Kidney (tissue), 14 donors: ENCODE results near the gene CAPSL. TPM values are rescaled to one million over a fixed set of nuclear protein-coding genes. Genes with fewer than 3 reads are reported as not detected.

ENCODE experiments used
- DNase-seq, 5 donors: peaks; one replicate each; pipeline ENCODE4 v3.0.0-alpha.2; 2013 to 2020
- FAIRE-seq: peaks from 2 replicates; lab custom pipeline; 2012; peaks lifted over from hg19 to GRCh38; lab: Jason Lieb, UNC
- H3K27ac ChIP-seq, 2 donors: one replicate each; pipeline ENCODE4 v1.7.0; 2013; ENCODE audit warnings: low read depth in 2 of 2, low read length in 2 of 2, inconsistent platforms in 1 of 2
- H3K27me3 ChIP-seq: one replicate; pipeline ENCODE4 v1.7.1; 2013; ENCODE audit warnings: low read length, inconsistent platforms; ENCODE audit not compliant: control insufficient read depth, insufficient read depth
- H3K36me3 ChIP-seq, 3 donors: one replicate each; pipeline versions ENCODE4 v1.7.0 to v1.7.1; 2013; ENCODE audit warnings: low read length in 3 of 3, control low read depth in 1 of 3, inconsistent platforms in 1 of 3; ENCODE audit not compliant: insufficient read depth in 3 of 3, control insufficient read depth in 2 of 3
- H3K4me1 ChIP-seq, 3 donors: one replicate each; pipeline versions ENCODE4 v1.7.0 to v1.7.1; 2013; ENCODE audit warnings: low read length in 3 of 3, inconsistent platforms in 1 of 3, low read depth in 1 of 3; ENCODE audit not compliant: control insufficient read depth in 2 of 3, insufficient read depth in 2 of 3
- H3K4me3 ChIP-seq, 3 donors: one replicate each; pipeline versions ENCODE4 v1.7.0 to v1.8.1; 2013; ENCODE audit warnings: low read length in 3 of 3, control low read depth in 1 of 3, inconsistent platforms in 1 of 3
- H3K9ac ChIP-seq, 3 donors: one replicate each; pipeline versions ENCODE4 v1.7.0 to v1.7.1; 2013; ENCODE audit warnings: low read length in 3 of 3, control low read depth in 1 of 3, inconsistent platforms in 1 of 3
- H3K9me3 ChIP-seq, 3 donors: one replicate each; pipeline versions ENCODE4 v1.7.0 to v1.7.1; 2013; ENCODE audit warnings: low read length in 3 of 3, control low read depth in 1 of 3, inconsistent platforms in 1 of 3; ENCODE audit not compliant: control insufficient read depth in 2 of 3, insufficient read depth in 1 of 3
- intact Hi-C: fragments of 100-400 bp; cut with DNase I; formaldehyde crosslinking; loops from one replicate; pipeline ENCODE4 v1.11.1; 2022
- polyA plus RNA-seq: library from polyadenylated mRNA; stranded (reverse); fragments of 350-450 nt; fragmentation: Illumina TruSeq; extraction: RNeasy Lipid Tissue Mini Kit (QIAGEN cat#74804); gene quantifications from one replicate; pipeline ENCODE4 v1.2.3, GENCODE V29; 2014; ENCODE audit warnings: low read depth, low replicate concordance; ENCODE audit not compliant: insufficient read depth
- total RNA-seq: library from RNA; stranded (reverse); fragmentation: NEBNext Ultra II Directional; extraction: Animal tissue kit (Norgen Biotek cat#: 25700); gene quantifications from one replicate; pipeline ENCODE4 v1.2.1, GENCODE V29; 2021
- TF ChIP-seq, protein P1 (sequence below): IDR thresholded peaks from 3 replicates; pipeline ENCODE4 v1.5.1; 2012; ENCODE audit warnings: mild to moderate bottlenecking, moderate library complexity, borderline replicate concordance; ENCODE audit not compliant: insufficient read depth; ENCODE audit errors: extremely low read depth
- donor health status: control.
- donor health status: control.
- donor health status: control.
- donor health status: control.
- donor health status: control.
- donor health status: DM: yes; HTN: yes; CAD: no.
- donor health status: Normal renal cell carcinoma (clear cell type).

CAPSL gene
- total and polyA plus RNA-seq, 2 donors from 2014 or later: 1.9 to 4.3 TPM

DNA sequence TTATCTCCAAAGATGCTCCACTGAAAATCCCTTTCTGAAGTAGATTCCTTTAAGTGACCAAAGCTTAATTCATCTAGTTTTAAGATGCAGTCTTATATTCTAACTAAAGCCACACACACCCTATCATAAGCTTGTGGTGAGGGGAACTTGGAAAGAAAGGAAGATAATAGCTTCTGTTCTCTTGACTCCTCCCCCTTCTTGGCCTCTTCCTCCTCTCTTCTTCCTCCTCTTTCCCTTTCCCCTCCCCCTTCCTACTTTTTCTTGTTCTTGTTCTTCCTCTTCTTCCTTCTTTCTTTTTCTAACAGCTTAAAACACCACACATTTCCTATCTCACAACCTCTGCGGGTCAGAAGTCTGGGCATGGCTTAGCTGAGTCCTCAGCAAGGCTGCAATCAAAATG, 58.3 kb downstream of the CAPSL start:
- Histone ChIP-seq H3K9ac (no peak overlapping the region), H3K9me3 (no peaks in the 10 kb centered on the region), H3K36me3 (no peaks in the 10 kb centered on the region), H3K4me3 (no peak overlapping the region), H3K4me1 (no peaks in the 10 kb centered on the region), H3K27ac (no peak overlapping the region), H3K27me3 (no peaks in the 10 kb centered on the region)
- DNase-seq (no peak), FAIRE-seq (no peak)
- TF ChIP-seq, protein P1, sequence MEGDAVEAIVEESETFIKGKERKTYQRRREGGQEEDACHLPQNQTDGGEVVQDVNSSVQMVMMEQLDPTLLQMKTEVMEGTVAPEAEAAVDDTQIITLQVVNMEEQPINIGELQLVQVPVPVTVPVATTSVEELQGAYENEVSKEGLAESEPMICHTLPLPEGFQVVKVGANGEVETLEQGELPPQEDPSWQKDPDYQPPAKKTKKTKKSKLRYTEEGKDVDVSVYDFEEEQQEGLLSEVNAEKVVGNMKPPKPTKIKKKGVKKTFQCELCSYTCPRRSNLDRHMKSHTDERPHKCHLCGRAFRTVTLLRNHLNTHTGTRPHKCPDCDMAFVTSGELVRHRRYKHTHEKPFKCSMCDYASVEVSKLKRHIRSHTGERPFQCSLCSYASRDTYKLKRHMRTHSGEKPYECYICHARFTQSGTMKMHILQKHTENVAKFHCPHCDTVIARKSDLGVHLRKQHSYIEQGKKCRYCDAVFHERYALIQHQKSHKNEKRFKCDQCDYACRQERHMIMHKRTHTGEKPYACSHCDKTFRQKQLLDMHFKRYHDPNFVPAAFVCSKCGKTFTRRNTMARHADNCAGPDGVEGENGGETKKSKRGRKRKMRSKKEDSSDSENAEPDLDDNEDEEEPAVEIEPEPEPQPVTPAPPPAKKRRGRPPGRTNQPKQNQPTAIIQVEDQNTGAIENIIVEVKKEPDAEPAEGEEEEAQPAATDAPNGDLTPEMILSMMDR: no peak
- intact Hi-C loops: no loop called here

DNA sequence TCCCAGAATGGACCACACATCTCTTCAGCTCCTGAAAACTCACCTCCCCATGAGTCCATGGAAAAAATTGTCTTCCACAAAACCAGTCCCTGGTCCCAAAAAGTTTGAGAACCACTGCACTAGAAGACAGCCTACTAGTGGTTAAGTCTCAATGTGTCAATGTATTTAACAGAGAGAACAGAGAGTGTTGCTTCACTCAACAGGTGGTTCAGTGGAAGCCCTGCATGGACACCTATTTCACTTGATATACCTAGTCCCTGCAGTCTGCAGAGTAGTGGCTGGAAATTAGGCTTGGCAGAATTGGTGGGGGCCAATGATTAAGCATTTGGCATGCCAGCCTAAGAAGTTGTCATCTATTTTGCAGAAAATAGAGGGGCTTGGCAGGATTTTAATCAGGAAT, 58.8 kb downstream of the CAPSL start:
- FAIRE-seq: no peak
- Histone ChIP-seq H3K27ac (no peak overlapping the region), H3K4me1 (no peaks in the 10 kb centered on the region)

DNA sequence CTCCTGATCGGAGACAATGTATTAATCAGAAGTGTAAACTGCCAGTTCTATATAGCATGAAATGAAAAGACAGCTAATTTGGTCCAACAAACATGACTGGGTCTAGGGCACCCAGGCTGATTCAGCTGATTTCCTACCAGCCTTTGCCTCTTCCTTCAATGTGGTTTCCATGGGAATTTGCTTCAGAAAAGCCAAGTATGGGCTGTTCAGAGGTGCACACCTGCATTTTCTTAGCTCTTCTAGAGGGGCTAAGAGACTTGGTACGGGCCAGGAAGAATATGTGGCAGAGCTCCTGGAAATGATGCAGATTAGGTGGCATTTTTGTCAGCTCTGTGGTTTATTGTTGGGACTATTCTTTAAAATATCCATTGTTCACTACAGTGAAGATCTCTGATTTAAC, 59.3 kb downstream of the CAPSL start:
- H3K9ac ChIP-seq: no peak overlapping the region
- no peak for DNase-seq
- no peaks in the 10 kb centered on the region for H3K27me3 ChIP-seq

More for the DNA sequence above, 58.8 kb downstream of the CAPSL start:
- intact Hi-C loops: no loop called here
- TF ChIP-seq, protein P1: no peak
- Histone ChIP-seq H3K9me3 (no peaks in the 10 kb centered on the region), H3K9ac (no peak overlapping the region), H3K27me3 (no peaks in the 10 kb centered on the region), H3K4me3 (no peak overlapping the region), H3K36me3 (no peaks in the 10 kb centered on the region)
- DNase-seq: no peak

More for the DNA sequence above, 59.3 kb downstream of the CAPSL start:
- TF ChIP-seq, protein P1: no peak
- no peak for FAIRE-seq
- Histone ChIP-seq H3K9me3 (no peaks in the 10 kb centered on the region), H3K27ac (no peak overlapping the region), H3K4me1 (no peaks in the 10 kb centered on the region), H3K4me3 (no peak overlapping the region), H3K36me3 (no peaks in the 10 kb centered on the region)
- intact Hi-C loops: no loop called here
